NCI-H146 treated with DMSO at 0.1 percent for 48 hours (cell line): ENCODE results near the gene REXO5.
"Not testable (repeated sequence)": the region's sequence is repeated elsewhere in the genome, so short reads cannot be mapped to it uniquely, and the experiment has no call there.

Experiments
- DNase-seq: peaks from one replicate; lab custom pipeline; 2025; ENCODE audit not compliant: unreplicated experiment; lab: John Stamatoyannopoulos, UW

The REXO5 gene, protein sequence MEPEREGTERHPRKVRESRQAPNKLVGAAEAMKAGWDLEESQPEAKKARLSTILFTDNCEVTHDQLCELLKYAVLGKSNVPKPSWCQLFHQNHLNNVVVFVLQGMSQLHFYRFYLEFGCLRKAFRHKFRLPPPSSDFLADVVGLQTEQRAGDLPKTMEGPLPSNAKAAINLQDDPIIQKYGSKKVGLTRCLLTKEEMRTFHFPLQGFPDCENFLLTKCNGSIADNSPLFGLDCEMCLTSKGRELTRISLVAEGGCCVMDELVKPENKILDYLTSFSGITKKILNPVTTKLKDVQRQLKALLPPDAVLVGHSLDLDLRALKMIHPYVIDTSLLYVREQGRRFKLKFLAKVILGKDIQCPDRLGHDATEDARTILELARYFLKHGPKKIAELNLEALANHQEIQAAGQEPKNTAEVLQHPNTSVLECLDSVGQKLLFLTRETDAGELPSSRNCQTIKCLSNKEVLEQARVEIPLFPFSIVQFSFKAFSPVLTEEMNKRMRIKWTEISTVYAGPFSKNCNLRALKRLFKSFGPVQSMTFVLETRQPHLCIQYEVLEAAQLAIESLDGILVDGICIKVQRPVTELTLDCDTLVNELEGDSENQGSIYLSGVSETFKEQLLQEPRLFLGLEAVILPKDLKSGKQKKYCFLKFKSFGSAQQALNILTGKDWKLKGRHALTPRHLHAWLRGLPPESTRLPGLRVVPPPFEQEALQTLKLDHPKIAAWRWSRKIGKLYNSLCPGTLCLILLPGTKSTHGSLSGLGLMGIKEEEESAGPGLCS

DNA sequence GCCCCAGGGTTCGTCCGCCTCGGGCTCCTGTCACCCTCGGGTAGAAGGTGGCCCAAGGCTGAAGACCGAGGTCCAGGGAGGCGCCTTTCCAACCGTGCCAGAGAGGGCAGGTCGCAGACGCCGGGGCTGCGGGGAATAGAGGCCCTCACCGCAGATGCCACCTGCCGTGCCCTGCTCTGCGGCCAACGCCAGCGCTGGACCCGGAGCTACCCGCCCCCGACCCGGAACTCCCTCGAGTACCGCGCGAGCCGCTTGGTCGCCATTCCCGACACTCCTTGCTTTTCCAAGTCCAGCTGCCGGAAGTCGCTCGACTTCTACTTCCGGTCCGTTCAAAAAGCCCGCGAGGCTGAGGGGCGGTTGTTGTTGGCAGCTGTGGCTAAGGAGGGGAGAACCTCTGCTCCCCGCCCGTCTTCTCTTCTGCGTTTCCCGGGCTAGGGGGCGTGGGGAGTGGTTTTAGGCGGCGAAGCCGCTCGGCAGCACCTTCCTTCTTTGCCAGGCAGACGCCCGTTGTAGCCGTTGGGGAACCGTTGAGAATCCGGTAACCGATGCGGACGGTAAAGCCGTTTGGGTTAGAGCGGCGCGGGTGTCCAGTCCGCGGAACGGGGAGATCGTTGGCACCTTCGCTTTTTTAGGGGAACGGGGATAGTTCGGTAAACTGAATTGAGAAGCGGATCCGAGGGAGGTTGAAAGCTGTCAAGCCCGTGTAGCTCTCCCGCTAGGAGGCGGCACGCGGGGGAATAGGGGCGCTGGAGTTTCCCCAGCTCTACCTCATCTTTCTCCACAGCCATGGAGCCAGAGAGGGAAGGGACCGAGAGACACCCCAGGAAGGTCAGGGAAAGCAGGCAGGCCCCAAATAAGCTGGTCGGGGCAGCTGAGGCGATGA is at the start of gene REXO5, which contains the start of gene ERI2:
TSS of gene REXO5 (plus strand) at position 360 of the 883 bp plus-strand sequence. CDS start at position 787, 427 bp downstream.
TSS of gene ERI2 (minus strand) at position 305 of the 883 bp plus-strand sequence. CDS start at position 263, 42 bp downstream.
- peak; percentile 94 for DNase-seq

DNA sequence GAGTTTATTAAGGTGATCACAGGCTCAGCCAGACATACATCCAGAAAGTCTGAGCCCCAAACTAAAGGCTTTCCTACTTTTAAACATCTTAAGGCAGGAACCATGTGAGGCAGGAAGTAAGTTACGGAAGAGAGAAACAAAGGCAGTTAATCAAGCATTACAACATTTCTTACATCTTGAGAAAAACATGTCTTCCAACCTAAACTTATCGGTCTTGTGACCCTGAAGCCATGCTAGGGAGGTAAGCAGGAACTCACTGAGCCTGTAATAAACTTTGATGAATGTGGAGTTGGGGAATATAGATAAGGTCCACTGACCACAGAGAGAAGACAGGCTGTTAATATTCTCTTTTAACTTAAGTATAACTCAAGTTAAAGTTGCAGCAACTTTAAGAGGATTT is 46.0 kb upstream of the REXO5 start:
- DNase-seq, result no peak

DNA sequence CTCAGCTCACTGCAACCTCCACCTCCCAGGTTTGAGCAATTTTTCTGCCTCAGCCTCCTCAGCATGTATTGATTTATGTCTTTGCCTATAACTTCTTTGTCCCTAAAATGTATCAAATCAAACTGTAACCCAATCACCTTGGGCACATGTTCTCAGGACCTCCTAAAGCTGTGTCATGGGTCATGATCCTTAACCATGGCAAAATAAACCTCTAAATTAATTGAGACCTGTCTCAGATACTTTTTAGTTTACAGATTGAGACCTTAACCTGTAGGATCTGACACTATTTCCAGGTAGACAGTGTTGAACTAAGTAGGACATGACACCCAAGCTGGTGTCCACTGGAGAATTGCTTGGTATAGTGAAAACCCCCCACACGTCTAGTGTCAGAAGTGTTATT is 45.2 kb upstream of the REXO5 start:
- DNase-seq, result no peak

DNA sequence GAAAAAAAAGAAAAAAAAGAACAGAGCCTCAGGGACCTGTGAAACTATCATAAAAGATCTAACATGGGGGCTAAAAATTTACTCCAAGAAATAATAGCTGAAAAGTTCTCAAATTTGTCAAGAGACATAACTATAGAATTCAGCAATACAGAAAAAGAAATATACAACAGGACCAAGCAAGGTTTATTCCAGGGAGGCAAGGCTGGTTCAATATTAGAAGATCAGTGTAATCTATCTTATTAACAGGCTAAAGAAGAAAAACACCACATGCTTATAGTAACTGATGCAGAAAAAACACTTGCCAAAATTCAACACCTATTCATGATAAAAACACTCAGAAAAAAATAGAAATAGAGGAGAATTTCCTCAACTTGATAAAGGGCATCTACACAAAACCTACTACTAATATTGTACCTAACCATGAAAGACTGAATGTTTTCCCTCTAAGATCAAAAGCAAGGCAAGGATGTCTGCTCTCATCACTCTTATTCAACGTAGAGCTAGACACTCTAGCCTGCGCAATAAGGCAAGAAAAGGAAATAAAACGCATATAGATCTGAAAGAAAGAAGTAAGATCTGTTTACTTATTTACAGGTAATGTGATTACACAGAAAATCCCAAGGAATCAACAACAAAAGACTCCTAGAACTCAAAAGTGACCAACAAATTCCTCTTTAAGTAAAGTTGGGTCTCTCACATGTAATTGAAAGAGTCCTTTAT is 43.8 kb upstream of the REXO5 start:
- DNase-seq, result no peak

DNA sequence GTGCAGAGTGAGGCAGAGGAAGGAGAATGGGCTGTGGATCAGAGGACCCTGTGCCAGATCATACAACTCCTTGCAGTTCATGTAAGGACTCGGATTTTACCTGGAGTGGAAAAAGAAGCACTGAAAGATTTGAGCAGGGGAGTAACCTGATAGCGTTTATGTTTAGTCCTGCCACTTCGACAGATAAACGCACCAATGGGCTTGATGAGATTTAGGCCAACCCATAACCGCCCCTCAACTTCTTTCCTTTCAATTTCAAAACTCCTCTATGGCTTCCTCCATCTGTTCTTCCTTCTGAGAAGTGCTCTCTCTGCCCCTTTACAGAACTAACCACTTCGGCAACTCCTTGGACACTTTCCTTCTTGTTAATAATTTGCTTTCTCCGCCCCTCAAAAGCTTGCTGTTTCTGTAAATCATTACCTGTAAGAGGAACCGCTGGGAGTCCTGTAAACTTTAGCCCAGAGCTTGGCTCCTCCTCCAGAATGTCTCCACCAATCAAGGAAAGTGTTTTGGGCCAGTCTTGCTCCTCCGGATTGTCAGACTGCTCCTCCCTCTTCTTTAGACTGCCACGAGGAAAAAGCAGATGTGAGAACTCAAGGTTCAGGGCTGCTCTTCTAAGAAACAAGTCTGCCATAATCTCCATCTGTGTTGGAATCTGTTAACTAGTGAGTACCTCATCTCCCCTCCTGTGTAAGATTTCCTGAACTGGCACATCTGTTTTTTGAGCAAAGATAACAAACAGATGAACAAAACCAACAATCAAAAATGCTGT is 42.7 kb upstream of the REXO5 start, which contains the start of gene ACSM3:
TSS of gene ACSM3 (plus strand) at position 554 of the 772 bp plus-strand sequence. CDS start 6,021 bp downstream, outside the sequence.
- no peak for DNase-seq

DNA sequence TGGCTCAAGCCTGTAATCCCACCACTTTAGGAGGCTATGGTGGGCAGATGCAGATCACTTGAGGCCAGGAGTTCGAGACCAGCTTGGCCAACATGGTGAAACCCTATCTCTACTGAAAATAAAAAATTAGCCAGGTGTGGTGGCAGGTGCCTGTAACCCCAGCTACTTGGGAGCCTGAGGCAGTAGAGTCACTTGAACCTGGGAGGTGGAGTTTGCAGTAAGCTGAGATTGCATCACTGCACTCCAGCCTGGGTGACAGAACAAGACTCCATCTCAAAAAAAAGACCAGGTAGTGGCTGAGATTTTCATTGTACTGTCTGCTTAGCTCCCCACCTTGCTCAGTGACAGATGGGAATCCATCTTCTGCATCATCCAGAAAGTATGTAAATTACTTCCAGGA is 41.9 kb upstream of the REXO5 start:
- DNase-seq, result not testable (repeated sequence)

DNA sequence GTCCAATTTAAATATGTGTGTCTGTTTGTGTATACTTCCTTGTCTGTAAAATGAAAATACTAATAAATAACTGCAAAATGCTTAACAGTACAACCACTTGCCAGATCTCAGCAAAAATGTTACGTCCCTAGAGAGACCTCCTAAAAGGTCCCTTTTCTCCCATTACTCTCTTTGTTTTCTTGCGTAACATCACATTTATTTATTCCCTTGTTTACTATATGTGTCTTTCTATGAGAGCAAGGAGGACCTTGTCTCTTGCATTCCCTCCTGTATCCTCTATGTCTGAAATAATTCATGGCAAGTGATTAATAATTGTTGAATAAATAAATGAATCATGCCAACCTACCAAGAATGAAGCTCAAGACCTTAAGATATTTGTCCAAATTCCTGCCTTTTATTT is 40.6 kb upstream of the REXO5 start:
- no peak for DNase-seq

DNA sequence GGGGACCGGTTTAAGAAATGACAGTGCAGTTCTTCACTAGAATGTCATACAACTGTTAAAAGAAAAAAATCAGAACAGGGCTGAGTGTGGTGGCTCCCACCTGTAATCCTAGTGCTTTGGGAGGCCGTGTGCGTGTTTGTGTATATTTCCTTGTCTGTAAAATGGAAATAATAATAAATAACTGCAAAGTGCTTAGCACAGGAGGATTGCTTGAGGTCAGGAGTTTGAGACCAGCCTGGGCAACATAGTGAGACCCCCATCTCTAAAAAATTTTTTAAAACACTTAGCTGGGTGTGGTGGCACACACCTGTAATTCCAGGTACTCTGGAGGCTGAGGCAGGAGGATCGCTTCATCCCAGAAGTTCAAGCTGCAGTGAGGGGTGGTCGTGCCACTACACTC is 40.0 kb upstream of the REXO5 start:
- DNase-seq, result no peak

DNA sequence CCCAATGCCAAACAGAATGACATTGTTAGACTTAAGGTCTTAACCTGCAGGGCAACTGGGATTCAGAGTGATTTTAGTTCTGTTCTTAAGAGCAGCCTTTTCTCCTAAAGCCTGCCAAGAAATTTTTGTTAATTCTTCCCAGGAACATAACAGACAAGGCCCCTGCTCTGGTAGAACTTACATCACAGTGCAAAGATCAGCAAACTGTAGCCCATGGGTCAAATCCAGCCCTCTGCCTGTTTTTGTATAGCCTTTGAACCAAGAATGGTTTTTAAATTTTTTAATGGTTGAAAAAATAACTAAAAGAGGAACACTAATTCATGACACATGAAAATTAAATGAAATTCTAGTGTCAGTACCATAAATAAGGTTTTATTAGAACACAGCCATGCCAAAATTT is 38.8 kb upstream of the REXO5 start:
- DNase-seq, result no peak

DNA sequence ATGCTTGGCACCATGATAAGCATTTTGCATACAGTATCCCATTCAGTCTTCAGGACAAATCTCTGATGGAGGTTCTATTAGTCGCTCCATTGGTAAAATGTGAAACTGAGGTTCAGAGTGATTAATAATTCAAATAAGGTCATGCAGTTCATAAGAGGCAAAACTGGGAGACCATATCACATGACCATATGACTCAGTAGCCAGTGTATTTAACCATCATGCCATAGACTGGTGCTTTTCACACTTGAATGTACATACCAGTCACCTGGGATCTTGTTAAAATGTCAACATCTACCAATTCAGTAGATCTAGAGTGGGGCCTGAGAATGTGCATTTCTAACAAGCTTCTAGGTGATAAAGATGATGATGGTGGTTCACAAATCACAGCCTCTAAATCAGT is 38.2 kb upstream of the REXO5 start:
- no peak for DNase-seq

DNA sequence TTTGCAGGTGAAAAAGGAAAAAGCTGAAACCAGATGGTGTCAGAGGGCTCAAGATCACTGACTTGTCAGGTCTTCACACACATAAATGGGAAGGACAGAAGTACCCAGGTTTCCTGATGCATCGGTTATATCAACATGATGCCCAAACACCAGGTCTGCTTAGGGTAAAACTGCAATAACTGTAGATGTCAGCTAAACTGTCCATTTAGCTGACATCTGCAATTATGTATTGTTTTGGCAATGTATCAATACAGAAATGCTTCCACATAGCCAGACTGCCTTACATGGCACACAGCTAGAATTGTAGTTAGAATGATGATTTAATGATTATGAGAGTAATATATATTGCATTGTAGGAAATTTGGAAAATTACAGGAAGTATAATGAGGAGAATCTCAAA is 37.5 kb upstream of the REXO5 start:
- DNase-seq, result no peak

DNA sequence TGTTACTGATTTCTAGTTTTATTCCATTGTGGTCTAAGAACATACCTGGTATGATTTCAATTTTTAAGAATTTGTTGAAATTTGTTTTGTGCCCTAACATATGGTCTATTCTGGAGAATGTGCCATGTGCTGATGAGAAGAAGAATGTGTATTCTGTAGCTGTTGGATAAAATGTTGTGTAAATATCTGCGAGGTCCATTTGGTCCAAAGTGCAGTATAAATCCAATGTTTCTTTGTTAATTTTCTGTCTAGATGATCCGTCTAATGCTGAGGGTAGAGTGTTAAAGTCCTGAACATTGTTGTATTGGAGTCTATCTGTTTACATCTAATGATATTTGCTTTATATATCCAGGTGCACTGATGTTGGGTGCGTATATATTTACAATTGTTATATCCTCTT is 32.6 kb upstream of the REXO5 start:
- DNase-seq, result no peak

DNA sequence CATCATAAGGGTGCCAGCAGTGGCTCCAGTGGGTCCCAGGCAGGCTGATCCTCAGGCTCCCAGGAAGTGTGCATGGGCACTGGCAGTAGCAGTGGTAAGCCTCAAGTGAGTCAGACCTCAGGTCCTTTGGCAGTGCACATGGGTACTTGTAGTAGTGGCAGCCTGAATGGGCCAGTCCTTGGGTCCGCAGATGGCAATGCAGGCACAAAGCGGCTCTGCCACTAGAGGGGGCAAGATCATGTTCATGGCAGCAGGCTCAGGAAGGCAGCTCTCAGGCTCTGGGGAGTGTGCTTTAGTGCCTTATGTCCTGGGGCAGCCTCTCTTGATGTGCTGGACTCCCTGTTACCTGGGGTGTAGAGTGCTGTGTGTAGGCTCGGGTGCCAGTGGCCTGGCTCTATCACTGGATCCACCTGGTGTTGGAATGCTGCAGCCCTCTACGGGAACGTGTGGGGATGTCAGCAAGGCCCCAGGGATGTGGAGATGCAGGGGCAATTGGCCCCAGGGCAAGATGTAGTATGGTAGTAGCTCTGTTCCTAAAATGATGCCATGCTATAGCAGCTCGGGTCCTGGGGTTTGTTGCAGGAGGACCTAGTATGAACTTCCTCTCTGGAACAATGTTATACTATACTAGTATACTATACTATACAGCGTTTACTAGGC is 31.5 kb upstream of the REXO5 start:
- peak; percentile 23 for DNase-seq

DNA sequence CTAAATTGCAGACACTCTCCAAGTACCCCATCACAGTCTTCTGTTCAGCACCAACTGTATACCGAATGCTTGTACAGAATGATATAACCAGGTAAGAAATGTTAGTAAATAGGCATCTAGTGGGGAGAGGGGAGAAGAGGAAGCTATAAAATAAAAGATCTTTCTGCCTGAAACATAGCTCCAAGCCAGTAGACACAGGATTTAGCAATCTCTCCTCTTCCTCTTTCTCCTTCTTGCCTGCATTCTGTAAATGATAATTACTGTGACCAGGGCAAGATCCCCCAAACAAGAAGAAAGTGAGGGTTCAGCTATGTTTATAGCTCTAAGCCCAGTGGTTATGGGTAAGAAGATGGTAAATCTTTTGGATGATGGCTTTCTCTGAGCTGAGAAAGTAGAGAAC is 24.6 kb upstream of the REXO5 start:
- DNase-seq, result no peak

DNA sequence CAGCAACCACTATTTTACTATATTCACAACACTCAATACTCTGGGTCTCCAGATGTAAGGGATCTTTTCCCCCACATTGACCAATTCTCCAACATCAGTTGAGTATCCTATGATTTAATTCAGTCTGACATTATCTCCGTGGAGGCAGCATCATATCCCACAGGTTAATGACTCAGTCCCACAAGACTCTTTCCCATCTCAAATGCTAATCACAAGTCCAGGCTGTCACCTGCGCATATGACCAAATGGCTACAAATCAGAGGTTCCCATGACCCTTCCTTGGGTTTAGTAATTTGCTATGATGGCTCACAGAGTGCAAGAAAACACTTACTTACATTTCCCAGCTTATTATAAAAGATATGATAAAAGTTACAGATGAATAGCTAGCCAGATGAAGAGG is 23.9 kb upstream of the REXO5 start:
- DNase-seq, result no peak

DNA sequence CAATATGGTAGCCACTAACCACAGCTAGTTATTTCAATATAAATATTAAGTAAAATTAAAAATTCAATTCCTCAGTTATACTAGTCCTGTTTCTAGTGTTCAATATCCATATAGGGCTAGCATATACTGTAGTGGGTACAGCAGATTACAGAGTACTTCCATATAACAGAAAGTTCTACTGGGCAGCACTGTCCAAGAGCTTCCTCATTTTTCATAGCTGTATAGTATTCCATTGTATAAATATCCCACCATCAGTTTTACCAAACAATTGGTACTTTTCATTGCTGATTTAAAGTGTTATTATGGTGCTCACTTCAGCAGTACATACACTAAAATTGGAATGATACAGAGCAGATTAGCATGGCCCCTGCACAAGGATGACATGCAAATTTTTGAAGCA is 22.1 kb upstream of the REXO5 start:
- DNase-seq, result no peak

DNA sequence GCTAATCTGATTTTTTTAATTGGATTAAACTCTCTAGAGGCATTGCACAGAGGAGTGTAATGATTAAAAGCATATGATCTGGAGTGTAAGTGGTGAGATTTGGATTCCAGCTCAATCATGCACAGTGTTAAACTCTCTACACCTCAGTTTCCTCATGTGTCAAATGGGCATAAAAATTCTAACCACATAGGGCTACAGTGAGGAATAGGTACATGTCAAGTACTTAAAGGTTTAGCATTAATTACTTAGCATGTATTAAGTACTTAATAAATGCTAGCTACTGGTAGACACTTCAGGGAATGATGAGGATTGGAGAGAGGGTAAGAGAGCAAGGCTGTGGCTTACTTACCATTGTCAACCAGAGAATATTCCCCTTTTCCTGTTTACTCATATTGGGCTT is 17.2 kb upstream of the REXO5 start:
- no peak for DNase-seq

DNA sequence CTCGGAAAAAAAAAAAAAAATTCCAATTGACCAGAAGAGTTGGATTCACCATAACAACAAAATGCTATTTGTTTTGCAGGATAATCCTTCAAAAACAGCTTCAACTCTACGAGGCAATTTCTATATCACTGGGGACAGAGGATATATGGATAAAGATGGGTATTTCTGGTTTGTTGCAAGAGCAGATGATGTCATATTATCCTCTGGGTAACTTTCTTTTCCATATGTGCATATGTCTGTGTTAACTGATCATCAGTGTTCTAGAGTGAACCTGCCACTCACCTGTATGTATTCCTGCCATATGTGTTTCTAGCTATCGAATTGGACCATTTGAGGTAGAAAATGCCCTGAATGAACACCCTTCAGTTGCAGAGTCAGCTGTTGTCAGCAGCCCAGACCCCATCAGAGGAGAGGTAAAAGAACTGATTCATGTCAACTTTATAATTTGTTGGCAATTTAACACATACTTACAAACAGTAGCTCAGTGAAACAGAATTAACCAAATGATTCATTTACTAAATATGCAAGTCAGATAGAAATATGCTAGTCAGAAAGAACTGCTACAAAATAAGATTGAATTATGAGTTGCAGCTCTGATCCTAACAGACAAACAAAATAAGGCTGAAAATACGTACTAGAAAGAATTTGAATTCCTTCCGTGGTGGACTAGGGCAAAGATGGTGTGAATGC is 14.3 kb upstream of the REXO5 start:
- no peak for DNase-seq

DNA sequence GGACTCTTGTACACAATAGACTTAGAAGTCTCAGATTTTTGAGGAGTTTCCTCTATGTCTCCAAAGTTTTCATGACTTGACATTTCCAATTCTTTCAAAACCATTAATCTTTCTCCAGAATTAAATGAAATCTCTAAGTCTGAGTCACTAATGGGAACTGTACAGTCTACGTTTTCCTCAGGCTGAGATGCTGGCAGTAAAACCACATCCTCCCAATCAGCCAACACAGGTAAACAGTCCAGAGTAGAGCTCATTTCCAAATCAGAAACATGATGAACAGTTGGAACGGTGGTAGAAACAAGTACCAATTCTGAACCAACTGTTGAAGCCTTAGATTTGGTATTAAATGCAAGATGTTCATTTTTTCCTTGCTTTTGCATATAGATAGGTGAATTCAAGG is 8.0 kb upstream of the REXO5 start:
- no peak for DNase-seq
